22Rv1 (cell line): ENCODE data around the gene HDLBP.

Experiments used
- H3K27ac ChIP-seq: fragments of 450-650 bp; 2 replicates; pipeline ENCODE4 v1.5.1; 2017
- CTCF ChIP-seq: fragments of 450-650 bp; IDR thresholded peaks from 2 replicates; pipeline ENCODE4 v1.5.1; 2017; ENCODE audit warnings: mild to moderate bottlenecking
- ZFX ChIP-seq: fragments of 450-650 bp; IDR thresholded peaks from 2 replicates; pipeline ENCODE4 v1.6.1; 2017; ENCODE audit warnings: antibody characterized with exemption, borderline replicate concordance

The HDLBP gene

GRCh38 chr2:241179899-241180298 lies 135.6 kb downstream of the HDLBP start:
- no peak overlapping the region for H3K27ac ChIP-seq
- TF ChIP-seq ZFX: no peak
- TF ChIP-seq CTCF: no peak

GRCh38 chr2:241178961-241179360 lies 136.5 kb downstream of the HDLBP start:
- TF ChIP-seq ZFX (no peak), CTCF (no peak)
- H3K27ac ChIP-seq: no peak overlapping the region

GRCh38 chr2:241177526-241178334 lies 137.7 kb downstream of the HDLBP start:
- no peak overlapping the region for H3K27ac ChIP-seq
- TF ChIP-seq ZFX (no peak), CTCF (no peak)
